Activated CD8-positive, alpha-beta memory T cell treated with anti-CD3 and anti-CD28 coated beads, Interleukin-2, amount 10 ng/mL, durations not matched to agents 7 days and 5 days (primary cell): ENCODE measurements around the gene WDFY1. TPM values are rescaled to one million over a fixed set of nuclear protein-coding genes. Genes with fewer than 3 reads are reported as not detected.
A peak's percentile ranks its signal among the peaks of the same experiment; 100 is the strongest.

Source experiments
- ATAC-seq: fragments of 150-1000 bp; cut with Tn5 transposase; one replicate; pipeline ENCODE4 v1.10.0; 2021; ENCODE audit warnings: moderate library complexity
- CTCF ChIA-PET: fragments of 350-600 bp; sonication (Branson Sonifier 250); formaldehyde crosslinking; loops from one replicate; lab custom pipeline; 2021; ENCODE audit warnings: antibody characterized with exemption; lab: Charles Lee
- DNase-seq: peaks from one replicate; pipeline ENCODE4 v3.0.0-alpha.2; 2020
- H3K27ac Mint-ChIP-seq: one replicate; pipeline ENCODE4 v1.8.0; 2021; ENCODE audit warnings: mild to moderate bottlenecking, mixed read lengths
- H3K27me3 Mint-ChIP-seq: one replicate; pipeline ENCODE4 v1.8.0; 2021; ENCODE audit warnings: mixed read lengths
- H3K36me3 Mint-ChIP-seq: one replicate; pipeline ENCODE4 v1.8.0; 2021; ENCODE audit warnings: mild to moderate bottlenecking, mixed read lengths
- H3K4me1 Mint-ChIP-seq: one replicate; pipeline ENCODE4 v1.8.0; 2021; ENCODE audit warnings: mixed read lengths
- H3K4me3 Mint-ChIP-seq: one replicate; pipeline ENCODE4 v1.8.0; 2021; ENCODE audit warnings: mild to moderate bottlenecking, moderate library complexity, mixed read lengths
- H3K9me3 Mint-ChIP-seq: one replicate; pipeline ENCODE4 v1.8.0; 2022; ENCODE audit warnings: low read depth, mixed read lengths
- total RNA-seq, 2 experiments: library from RNA; stranded (reverse); gene quantifications; one replicate each; pipeline ENCODE4 v1.2.3, GENCODE V29; 2021

Gene WDFY1
- total RNA-seq, 2 experiments from 2014 or later: 29.2 to 55.0 TPM

DNA sequence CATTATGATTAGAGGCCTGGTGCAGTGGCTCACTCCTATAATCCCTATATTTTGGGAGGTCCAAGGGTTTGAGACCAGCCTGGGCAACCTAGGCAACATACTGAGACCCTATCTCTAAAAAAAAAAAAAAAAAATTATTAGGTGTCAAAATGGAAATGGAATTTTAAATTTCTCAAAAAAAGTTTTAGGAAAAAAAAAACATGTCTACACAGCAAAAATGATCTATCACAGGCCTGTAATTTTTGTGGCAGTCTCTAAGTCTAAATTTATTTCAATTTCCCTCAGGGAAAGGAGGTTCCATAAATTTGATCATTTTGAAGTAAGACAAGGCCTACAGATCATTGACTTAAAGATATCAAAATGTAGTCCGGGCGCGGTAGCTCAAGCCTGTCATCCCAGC is 28.5 kb upstream of the WDFY1 start:
- Mint-ChIP-seq H3K36me3 (no peaks in the 10 kb centered on the region), H3K9me3 (no peaks in the 10 kb centered on the region), H3K27me3 (no peaks in the 10 kb centered on the region), H3K4me1 (no peaks in the 10 kb centered on the region), H3K4me3 (no peak overlapping the region), H3K27ac (no peak overlapping the region)
- DNase-seq: no peak
- ATAC-seq: no peak
- CTCF ChIA-PET: interaction anchor here (5.4 kb wide), 1 partner anchor 19 kb away, joined by 57 read pairs; no protein-coding TSS in a partner anchor

DNA sequence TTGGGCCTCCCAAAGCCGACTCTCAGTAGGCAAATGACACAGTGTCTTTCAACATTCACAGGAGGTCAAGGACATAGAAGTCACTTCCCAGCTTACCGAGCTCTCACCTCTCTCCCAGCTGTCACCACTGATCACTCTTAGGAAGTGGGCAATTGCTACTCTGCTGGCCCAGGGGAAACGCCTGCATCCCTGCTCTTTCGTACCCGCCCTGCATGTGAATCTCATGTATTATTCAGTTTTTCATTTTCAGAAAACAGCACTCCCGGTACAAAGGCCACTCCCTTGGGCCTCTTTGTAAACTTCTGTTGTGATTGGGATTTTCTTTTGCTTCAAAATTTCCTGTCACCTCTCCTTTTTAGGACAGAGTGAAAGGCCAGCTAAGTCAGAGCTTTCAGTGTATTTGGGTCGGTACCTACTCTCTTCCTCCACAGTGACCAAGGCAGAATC is 27.5 kb upstream of the WDFY1 start:
- ATAC-seq: no peak
- H3K9me3 Mint-ChIP-seq: no peaks in the 10 kb centered on the region
- H3K4me1 Mint-ChIP-seq: no peaks in the 10 kb centered on the region
- H3K27me3 Mint-ChIP-seq: no peaks in the 10 kb centered on the region
- no peak overlapping the region for H3K27ac Mint-ChIP-seq
- no peaks in the 10 kb centered on the region for H3K36me3 Mint-ChIP-seq
- CTCF ChIA-PET: interaction anchor here (5.4 to 6.2 kb wide), 2 partner anchors 20 to 312 kb away, joined by 57 to 103 read pairs; no protein-coding TSS in a partner anchor
- no peak overlapping the region for H3K4me3 Mint-ChIP-seq
- DNase-seq: no peak

- no peaks in the 10 kb centered on the region for H3K27me3 Mint-ChIP-seq
- no peaks in the 10 kb centered on the region for H3K4me1 Mint-ChIP-seq
- peaks cover 2% of the 10 kb centered on the region for H3K36me3 Mint-ChIP-seq
- CTCF ChIA-PET: interaction anchor here (0.7 to 6.2 kb wide), 8 partner anchors 8 to 679 kb away, joined by 3 to 103 read pairs (median 29); partner anchors contain the start of gene MRPL44
- H3K9me3 Mint-ChIP-seq: no peaks in the 10 kb centered on the region
- ATAC-seq (no peak), DNase-seq (no peak)
- H3K4me3 Mint-ChIP-seq: no peak overlapping the region
- no peak overlapping the region for H3K27ac Mint-ChIP-seq
Measured at GRCh38 chr2:223971731-223972130, 26.6 kb upstream of the WDFY1 start.

GRCh38 chr2:223970343-223971128 is 25.4 kb upstream of the WDFY1 start:
- H3K9me3 Mint-ChIP-seq: no peaks in the 10 kb centered on the region
- ATAC-seq (peak; percentile 64), DNase-seq (peak; percentile 61)
- H3K27me3 Mint-ChIP-seq: no peaks in the 10 kb centered on the region
- H3K27ac Mint-ChIP-seq: no peak overlapping the region
- CTCF ChIA-PET: interaction anchor here (0.8 to 6.2 kb wide), 32 partner anchors 9 to 680 kb away, joined by 3 to 103 read pairs (median 5); partner anchors contain the start of genes MRPL44 and WDFY1
- H3K36me3 Mint-ChIP-seq: peaks cover 5% of the 10 kb centered on the region
- no peak overlapping the region for H3K4me3 Mint-ChIP-seq
- peaks cover 1% of the 10 kb centered on the region for H3K4me1 Mint-ChIP-seq

DNA sequence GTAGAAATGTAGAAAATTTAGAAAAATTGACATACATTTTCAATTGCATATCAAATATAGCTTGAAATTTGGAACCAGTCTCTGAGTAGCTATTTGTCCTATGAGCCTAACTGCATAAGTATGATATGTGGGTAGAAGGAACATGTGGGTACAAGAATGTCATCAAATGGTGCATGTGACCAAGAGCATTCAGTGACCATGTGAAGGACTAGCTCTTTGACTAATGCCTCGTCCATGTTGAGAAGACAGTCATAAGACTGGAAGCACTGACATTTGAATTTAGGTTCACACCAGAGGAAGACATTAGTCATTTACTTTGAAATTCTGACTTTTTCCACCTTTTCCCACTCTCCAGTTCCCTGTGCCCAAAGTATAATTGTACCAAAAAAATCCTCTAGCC is 24.7 kb upstream of the WDFY1 start:
- Mint-ChIP-seq H3K27ac (no peak overlapping the region), H3K9me3 (no peaks in the 10 kb centered on the region), H3K27me3 (no peaks in the 10 kb centered on the region), H3K4me3 (no peak overlapping the region), H3K4me1 (peaks cover 4% of the 10 kb centered on the region), H3K36me3 (peaks cover 7% of the 10 kb centered on the region)
- no peak for DNase-seq
- no peak for ATAC-seq
- CTCF ChIA-PET: interaction anchor here (0.7 to 6.2 kb wide), 32 partner anchors 9 to 681 kb away, joined by 3 to 103 read pairs (median 5); partner anchors contain the start of genes MRPL44 and WDFY1

DNA sequence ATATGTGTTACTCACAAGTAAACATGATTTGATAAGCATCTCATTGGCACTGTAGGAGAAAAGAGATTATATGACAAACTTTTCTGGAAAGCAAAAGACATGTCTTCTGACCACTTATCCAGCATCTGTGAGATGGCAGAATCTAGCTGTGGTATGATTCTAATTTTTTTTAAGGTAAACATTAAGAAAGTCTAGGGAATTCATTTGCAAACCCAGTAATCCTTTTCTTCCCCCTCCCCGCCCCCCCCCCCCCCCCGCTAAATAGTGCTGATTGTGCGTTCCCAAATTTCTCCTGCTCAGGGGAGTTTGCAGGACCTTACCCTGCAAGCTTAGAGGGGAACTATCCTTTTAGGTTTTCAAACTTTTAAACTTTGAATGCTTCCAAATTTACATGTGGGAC is 24.2 kb upstream of the WDFY1 start:
- Mint-ChIP-seq H3K27ac (no peak overlapping the region), H3K4me1 (peaks cover 4% of the 10 kb centered on the region), H3K36me3 (peaks cover 9% of the 10 kb centered on the region), H3K27me3 (no peaks in the 10 kb centered on the region), H3K9me3 (no peaks in the 10 kb centered on the region), H3K4me3 (no peak overlapping the region)
- CTCF ChIA-PET: interaction anchor here (0.7 to 6.2 kb wide), 21 partner anchors 8 to 681 kb away, joined by 3 to 103 read pairs (median 9); partner anchors contain the start of genes MRPL44 and WDFY1
- DNase-seq: no peak
- no peak for ATAC-seq

GRCh38 chr2:223967981-223968380 is 22.8 kb upstream of the WDFY1 start:
- Mint-ChIP-seq H3K27me3 (no peaks in the 10 kb centered on the region), H3K4me1 (peaks cover 9% of the 10 kb centered on the region), H3K27ac (no peak overlapping the region), H3K9me3 (no peaks in the 10 kb centered on the region), H3K36me3 (peaks cover 15% of the 10 kb centered on the region), H3K4me3 (no peak overlapping the region)
- CTCF ChIA-PET: interaction anchor here (0.8 to 6.2 kb wide), 3 partner anchors 12 to 317 kb away, joined by 4 to 103 read pairs (median 44); no protein-coding TSS in a partner anchor
- DNase-seq (no peak), ATAC-seq (no peak)

DNA sequence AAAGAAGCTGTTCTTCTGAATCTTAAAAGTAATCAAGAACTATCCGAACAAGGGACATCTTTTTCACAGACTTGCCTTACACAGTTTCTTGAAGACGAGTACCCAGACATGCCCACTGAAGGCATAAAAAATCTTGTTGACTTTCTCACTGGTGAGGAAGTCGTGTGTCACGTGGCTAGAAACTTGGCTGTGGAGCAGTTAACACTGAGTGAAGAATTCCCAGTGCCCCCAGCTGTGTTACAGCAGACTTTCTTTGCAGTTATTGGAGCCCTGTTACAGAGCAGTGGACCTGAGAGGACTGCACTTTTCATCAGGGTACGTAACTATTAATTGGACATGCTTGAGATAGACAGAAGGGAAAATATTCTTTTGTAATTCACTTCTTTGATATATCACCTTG is 14.6 kb upstream of the WDFY1 start:
- Mint-ChIP-seq H3K27me3 (no peaks in the 10 kb centered on the region), H3K4me3 (peak overlapping the region; percentile 26), H3K36me3 (peaks cover 37% of the 10 kb centered on the region), H3K4me1 (peaks cover 62% of the 10 kb centered on the region), H3K9me3 (no peaks in the 10 kb centered on the region), H3K27ac (peak overlapping the region; percentile 40)
- no peak for ATAC-seq
- CTCF ChIA-PET: interaction anchor here (3.4 kb wide), 1 partner anchor 10 kb away, joined by 40 read pairs; no protein-coding TSS in a partner anchor
- DNase-seq: no peak

DNA sequence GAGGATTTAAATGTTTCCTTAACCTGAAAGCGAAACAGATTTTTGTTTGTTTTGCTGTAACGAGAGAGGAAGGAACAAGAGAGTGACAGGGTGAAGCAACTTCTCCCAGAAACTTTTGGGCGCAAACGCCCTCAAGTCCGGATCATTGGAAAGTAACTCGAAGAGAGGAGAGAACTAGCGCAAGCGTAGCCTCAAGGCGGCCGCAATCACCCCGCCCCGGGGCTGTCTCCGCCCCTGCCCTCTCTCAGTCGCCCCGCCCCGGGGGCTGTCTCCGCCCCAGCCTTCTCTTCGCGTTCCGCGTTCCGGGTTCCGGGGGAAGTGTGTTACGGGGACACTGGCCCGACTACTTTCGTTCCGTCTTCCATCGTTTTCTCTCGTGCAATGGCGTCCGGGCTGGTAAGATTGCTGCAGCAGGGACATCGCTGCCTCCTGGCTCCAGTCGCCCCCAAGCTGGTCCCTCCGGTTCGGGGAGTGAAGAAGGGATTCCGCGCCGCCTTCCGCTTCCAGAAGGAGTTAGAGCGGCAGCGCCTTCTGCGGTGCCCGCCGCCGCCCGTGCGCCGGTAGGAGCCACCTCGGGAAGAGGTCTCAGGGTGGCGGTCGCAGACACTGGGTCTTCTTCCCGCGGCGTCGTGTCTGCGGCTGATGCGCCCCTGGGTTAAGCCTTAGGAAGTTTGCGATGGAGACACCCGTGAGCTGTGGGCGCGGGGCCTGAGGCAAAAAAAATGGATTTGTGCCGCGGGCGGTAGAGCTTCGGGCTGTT is 12.1 kb upstream of the WDFY1 start, which contains the start of gene MRPL44:
Gene MRPL44 (plus strand): TSS at position 372 of the 760 bp plus-strand sequence. CDS start 10 bp downstream, at position 382.
- CTCF ChIA-PET: interaction anchor here (0.9 to 3.0 kb wide), 9 partner anchors 9 to 412 kb away, joined by 3 to 18 read pairs (median 3); partner anchors contain the start of gene WDFY1

DNA sequence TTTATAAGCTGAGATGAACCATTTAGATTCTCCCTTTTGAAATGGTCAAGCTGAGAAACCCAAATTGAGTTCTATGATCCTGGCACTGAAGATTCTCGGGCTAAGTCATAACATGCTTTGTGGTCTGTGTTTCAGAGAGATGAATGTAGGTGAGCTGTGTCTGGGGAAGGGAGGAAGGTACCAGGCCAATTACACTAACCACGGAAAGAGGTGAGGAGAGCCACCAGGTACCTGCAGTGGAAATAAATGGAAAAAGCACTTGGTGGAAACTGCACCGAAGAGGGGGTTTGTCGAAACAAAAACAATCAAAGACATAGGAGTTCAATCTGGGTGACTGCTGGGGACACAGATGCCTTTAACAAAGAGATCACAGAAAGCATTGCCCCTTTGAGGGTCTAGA is 11.2 kb upstream of the WDFY1 start:
- CTCF ChIA-PET: interaction anchor here (1.4 to 3.0 kb wide), 2 partner anchors 11 to 14 kb away, joined by 4 to 18 read pairs; partner anchors contain the start of gene WDFY1
- Mint-ChIP-seq H3K9me3 (no peaks in the 10 kb centered on the region), H3K4me1 (peaks cover 54% of the 10 kb centered on the region), H3K36me3 (peaks cover 20% of the 10 kb centered on the region), H3K4me3 (peak overlapping the region; percentile 35), H3K27me3 (no peaks in the 10 kb centered on the region), H3K27ac (peak overlapping the region; percentile 73)
- no peak for DNase-seq
- no peak for ATAC-seq

More for the DNA sequence above, 12.1 kb upstream of the WDFY1 start, which contains the start of gene MRPL44:
- peak within 1 kb of the TSS; percentile 92 for H3K27ac Mint-ChIP-seq
- peaks cover 29% of the 10 kb centered on the region for H3K36me3 Mint-ChIP-seq
- peak; percentile 100 for ATAC-seq
- peaks cover 58% of the 10 kb centered on the region for H3K4me1 Mint-ChIP-seq
- no peaks in the 10 kb centered on the region for H3K9me3 Mint-ChIP-seq
- H3K4me3 Mint-ChIP-seq: peak within 1 kb of the TSS; percentile 95
- H3K27me3 Mint-ChIP-seq: no peaks in the 10 kb centered on the region
- peak; percentile 96 for DNase-seq

GRCh38 chr2:223954401-223954800 is 9.3 kb upstream of the WDFY1 start:
- CTCF ChIA-PET: interaction anchor here (0.7 to 1.0 kb wide), 2 partner anchors 9 to 17 kb away, joined by 3 read pairs; partner anchors contain the start of gene WDFY1

DNA sequence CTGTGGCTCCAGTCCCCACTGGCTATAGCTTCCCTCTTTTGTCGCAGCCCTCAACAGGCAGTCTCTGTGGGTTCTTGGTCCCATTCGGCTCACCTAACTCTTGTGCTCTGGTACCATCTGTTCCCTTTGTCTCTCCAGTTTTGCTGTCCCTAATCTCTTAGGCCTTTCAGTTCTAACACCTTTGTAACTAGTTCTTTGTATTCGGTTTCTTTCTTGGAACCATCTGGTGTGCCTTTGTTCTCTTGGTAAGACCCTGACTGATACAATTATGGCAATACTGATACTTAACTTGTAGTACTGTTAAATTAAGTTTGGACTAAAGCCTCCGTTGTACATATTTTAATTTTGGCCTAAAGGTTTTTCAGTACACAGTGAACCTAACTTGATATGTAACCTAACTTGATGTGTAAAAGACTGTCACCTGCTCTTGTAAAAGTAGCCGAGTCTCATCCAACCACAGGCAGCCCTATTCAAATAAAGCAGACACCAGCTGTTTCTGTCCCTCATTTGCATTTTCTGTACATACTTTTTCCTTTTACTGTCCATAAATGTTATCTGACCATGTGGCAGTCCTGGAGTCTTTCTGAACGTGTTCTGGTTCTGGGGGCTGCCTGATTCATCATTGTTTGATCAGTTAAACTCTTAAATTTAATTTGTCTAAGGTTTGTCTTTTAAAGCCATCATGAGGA is 7.3 kb upstream of the WDFY1 start:
- H3K36me3 Mint-ChIP-seq: peaks cover 3% of the 10 kb centered on the region
- H3K27ac Mint-ChIP-seq: no peak overlapping the region
- ATAC-seq: no peak
- no peak for DNase-seq
- no peak overlapping the region for H3K4me3 Mint-ChIP-seq
- H3K9me3 Mint-ChIP-seq: no peaks in the 10 kb centered on the region
- CTCF ChIA-PET: no interaction called here
- H3K27me3 Mint-ChIP-seq: no peaks in the 10 kb centered on the region
- peaks cover 50% of the 10 kb centered on the region for H3K4me1 Mint-ChIP-seq

More at GRCh38 chr2:223954401-223954800, 9.3 kb upstream of the WDFY1 start:
- ATAC-seq (no peak), DNase-seq (no peak)
- H3K4me3 Mint-ChIP-seq: no peak overlapping the region
- peaks cover 47% of the 10 kb centered on the region for H3K4me1 Mint-ChIP-seq
- peaks cover 4% of the 10 kb centered on the region for H3K36me3 Mint-ChIP-seq
- no peaks in the 10 kb centered on the region for H3K9me3 Mint-ChIP-seq
- no peak overlapping the region for H3K27ac Mint-ChIP-seq
- H3K27me3 Mint-ChIP-seq: no peaks in the 10 kb centered on the region
